ENCODE results near the gene HIBADH. TPM values are rescaled to one million over a fixed set of nuclear protein-coding genes. Genes with fewer than 3 reads are reported as not detected.

HIBADH gene
- total RNA-seq, 3 donors from 2014 or later = 26.2 to 49.2 (median 30.1) TPM

DNA sequence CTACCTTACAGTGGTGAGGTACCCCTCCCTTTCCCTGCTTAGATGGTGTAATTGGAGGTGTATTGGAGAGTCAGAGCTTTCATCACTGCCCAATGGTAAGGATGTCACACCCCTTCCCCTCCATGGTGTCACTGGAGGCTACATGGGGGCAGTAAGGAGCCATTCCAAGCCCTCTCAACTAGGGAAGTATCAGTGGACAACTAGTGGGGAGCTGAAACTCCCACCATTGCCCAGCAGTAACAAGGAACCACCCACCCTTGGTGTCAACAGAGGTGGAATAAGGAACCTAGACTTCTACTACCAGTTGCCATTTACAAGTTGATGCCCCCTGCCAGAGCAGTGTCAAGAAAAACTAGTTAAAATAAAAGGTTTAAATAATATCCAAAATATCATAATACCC lies 2.8 kb upstream of the HIBADH start:
- TF ChIP-seq, protein P1, sequence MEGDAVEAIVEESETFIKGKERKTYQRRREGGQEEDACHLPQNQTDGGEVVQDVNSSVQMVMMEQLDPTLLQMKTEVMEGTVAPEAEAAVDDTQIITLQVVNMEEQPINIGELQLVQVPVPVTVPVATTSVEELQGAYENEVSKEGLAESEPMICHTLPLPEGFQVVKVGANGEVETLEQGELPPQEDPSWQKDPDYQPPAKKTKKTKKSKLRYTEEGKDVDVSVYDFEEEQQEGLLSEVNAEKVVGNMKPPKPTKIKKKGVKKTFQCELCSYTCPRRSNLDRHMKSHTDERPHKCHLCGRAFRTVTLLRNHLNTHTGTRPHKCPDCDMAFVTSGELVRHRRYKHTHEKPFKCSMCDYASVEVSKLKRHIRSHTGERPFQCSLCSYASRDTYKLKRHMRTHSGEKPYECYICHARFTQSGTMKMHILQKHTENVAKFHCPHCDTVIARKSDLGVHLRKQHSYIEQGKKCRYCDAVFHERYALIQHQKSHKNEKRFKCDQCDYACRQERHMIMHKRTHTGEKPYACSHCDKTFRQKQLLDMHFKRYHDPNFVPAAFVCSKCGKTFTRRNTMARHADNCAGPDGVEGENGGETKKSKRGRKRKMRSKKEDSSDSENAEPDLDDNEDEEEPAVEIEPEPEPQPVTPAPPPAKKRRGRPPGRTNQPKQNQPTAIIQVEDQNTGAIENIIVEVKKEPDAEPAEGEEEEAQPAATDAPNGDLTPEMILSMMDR (IDR thresholded peaks at IDR 0.05) = no peak
- intact Hi-C loops (cut with DNase I, micrococcal nuclease) = no loop called here
- H3K36me3 ChIP-seq (ENCODE audit: low read depth) = peaks cover 6% of the 10 kb centered on the region
- H3K4me1 ChIP-seq (ENCODE audit: low read depth) = peaks cover 9% of the 10 kb centered on the region
- DNase-seq = no peak
- no peak overlapping the region for H3K4me3 ChIP-seq
- no peaks in the 10 kb centered on the region for H3K9me3 ChIP-seq
- ATAC-seq = no peak

DNA sequence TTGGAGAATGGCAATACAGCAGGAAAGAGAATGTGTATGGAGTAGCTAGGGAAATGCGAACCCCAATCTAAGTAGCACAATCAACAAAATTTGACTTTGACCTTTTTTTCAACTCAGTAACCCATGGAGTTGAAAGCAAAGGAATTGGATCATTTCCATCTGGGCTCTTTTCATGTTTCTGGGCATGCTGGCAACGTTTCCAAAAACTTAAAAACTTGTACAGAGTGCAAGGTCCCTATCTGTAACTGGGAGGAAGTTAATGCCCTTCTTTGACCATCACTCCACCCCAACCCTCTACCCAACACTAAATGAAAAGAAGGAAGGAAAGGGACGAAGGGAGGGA lies 1.3 kb upstream of the HIBADH start:
- ATAC-seq (no peak), DNase-seq (no peak)
- Histone ChIP-seq H3K4me3 (no peak overlapping the region), H3K36me3 (ENCODE audit: low read depth) (peaks cover 6% of the 10 kb centered on the region), H3K9me3 (no peaks in the 10 kb centered on the region), H3K4me1 (ENCODE audit: low read depth) (peaks cover 9% of the 10 kb centered on the region)
- TF ChIP-seq, protein P1 (IDR thresholded peaks at IDR 0.05) = no peak
- intact Hi-C loops (cut with DNase I, micrococcal nuclease) = no loop called here

DNA sequence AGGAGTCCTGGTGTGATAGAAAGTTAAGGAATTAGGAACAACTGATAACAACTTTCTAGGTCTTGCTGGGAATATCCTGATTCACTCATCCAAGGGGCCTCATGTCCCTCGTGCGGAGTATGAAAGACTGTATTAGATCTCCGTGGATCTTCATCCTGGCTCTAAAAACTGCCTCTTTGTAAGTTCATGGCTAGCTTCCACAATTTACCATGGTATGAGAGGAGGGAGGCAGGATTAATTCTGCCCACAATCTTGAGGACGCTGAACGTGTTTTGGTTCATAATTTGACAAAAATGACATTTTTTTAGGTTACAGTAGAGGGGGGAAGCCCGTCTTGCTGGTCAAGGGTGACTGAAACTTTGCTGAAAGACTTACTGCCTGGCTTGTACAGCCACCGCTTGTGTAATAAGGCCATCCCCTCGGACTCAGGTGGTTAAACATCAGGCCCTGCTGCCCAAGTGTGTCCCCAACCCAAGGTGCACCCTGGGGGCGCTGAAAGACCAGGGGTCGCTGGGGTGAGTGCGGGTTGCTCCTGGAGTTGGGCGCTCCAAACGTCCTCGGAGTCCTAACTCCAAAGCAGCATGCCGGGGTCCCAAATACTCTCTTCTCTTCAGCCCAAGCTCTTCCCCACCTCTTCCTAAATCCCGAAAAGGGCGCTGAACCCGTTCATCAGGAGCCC lies 733 bp downstream of the HIBADH start:
- TF ChIP-seq, protein P1 (IDR thresholded peaks at IDR 0.05) = no peak
- DNase-seq (peak; percentile 49 to 64 (median 61)), ATAC-seq (peak; percentile 4)
- no peaks in the 10 kb centered on the region for H3K9me3 ChIP-seq
- H3K36me3 ChIP-seq (ENCODE audit: low read depth) = peaks cover 6% of the 10 kb centered on the region
- H3K4me1 ChIP-seq (ENCODE audit: low read depth) = peaks cover 9% of the 10 kb centered on the region
- intact Hi-C loops (cut with DNase I, micrococcal nuclease) = no loop called here
- H3K4me3 ChIP-seq = peak overlapping the region; percentile 39

DNA sequence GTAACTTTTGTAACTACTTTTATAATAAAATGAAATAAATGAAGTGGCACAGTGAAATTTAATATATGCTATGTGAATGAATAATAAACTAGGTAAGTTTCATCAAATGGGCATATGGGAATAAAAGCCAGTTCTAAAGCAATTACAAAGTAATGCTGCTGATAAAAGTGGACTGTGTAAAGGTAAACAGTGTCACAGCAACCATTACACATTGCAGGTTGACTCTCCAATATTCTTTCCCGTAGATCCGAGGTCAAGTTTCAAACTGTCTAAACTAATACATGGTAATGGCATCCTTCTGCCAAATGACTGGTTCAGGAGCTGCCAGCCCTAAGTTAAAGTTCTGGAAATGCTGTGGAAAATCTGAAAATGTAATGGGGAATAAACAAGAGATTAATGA lies 6.0 kb downstream of the HIBADH start:
- DNase-seq = no peak
- TF ChIP-seq, protein P1 (IDR thresholded peaks at IDR 0.05) = no peak

DNA sequence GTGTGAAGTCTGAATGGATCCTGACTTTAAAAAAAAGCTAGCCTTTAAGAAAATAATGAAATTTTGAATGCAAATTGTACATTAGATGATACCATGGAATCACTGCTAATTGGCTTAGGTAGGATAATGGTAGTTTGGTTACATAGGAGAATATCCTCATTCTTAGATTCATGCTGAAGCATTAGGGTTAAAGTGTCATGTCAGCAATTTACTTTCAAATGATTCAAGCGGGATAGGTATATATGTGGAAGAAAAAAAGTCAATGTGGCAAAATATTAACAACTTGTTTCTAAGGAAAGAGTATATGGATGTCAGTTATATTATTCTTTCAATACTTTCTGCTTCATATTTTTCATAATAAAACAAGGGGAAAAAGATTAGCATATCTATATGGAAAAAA lies 7.5 kb downstream of the HIBADH start:
- ATAC-seq = no peak
- intact Hi-C loops (cut with DNase I, micrococcal nuclease) = no loop called here
- no peaks in the 10 kb centered on the region for H3K36me3 ChIP-seq (ENCODE audit: low read depth)
- no peak for DNase-seq
- H3K4me3 ChIP-seq = no peak overlapping the region
- no peaks in the 10 kb centered on the region for H3K4me1 ChIP-seq (ENCODE audit: low read depth)
- H3K9me3 ChIP-seq = no peaks in the 10 kb centered on the region
- TF ChIP-seq, protein P1 (IDR thresholded peaks at IDR 0.05) = no peak

More for the DNA sequence above, 6.0 kb downstream of the HIBADH start:
- H3K9me3 ChIP-seq = no peaks in the 10 kb centered on the region
- no peak overlapping the region for H3K4me3 ChIP-seq
- no peaks in the 10 kb centered on the region for H3K36me3 ChIP-seq (ENCODE audit: low read depth)
- ATAC-seq = no peak
- intact Hi-C loops (cut with DNase I, micrococcal nuclease) = no loop called here
- no peaks in the 10 kb centered on the region for H3K4me1 ChIP-seq (ENCODE audit: low read depth)

DNA sequence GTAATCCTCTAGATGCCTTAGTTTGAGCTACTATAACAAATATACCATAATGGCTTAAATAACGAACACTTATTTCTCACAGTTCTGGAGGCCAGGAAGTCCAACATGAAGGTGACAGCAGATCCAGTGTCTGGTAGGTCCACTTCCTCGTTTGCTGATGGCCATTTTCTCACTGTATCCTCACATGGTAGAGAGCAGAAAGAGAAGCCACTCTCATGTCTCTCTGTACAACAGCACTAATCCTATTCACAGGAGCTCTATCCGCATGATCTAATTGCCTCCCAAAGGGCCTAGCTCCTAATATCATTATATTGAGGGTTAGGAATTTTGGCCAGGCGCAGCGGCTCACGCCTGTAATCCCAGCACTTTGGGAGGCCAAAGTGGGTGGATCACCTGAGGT lies 10.2 kb downstream of the HIBADH start:
- Histone ChIP-seq H3K36me3 (ENCODE audit: low read depth) (no peaks in the 10 kb centered on the region), H3K4me1 (ENCODE audit: low read depth) (no peaks in the 10 kb centered on the region), H3K4me3 (no peak overlapping the region), H3K9me3 (no peaks in the 10 kb centered on the region)
- no peak for ATAC-seq
- TF ChIP-seq, protein P1 (IDR thresholded peaks at IDR 0.05) = no peak
- DNase-seq = no peak
- intact Hi-C loops (cut with DNase I, micrococcal nuclease) = no loop called here

Data from mucosa of descending colon (tissue), 3 donors.